GM21515 (cell line): ENCODE data around the gene HIGD2A.

Experiments
- ATAC-seq: cut with Tn5 transposase; IDR thresholded peaks from one replicate; pipeline ENCODE4 v1.9.1; 2021; ENCODE audit not compliant: unreplicated experiment

The HIGD2A gene

GRCh38 chr5:176415240-176415951, 26.8 kb downstream of the HIGD2A start:
- ATAC-seq: no peak

- ATAC-seq: peak; percentile 91
Measured at GRCh38 chr5:176415952-176416924, 27.7 kb downstream of the HIGD2A start, which contains the start of gene CLTB. Gene CLTB, minus strand, starts transcription at chr5:176416539. Its CDS starts 176 bp downstream, at chr5:176416363.

- no peak for ATAC-seq
Measured at GRCh38 chr5:176416965-176417364, 28.4 kb downstream of the HIGD2A start.

GRCh38 chr5:176418251-176418650, 29.7 kb downstream of the HIGD2A start:
- no peak for ATAC-seq

GRCh38 chr5:176420086-176420485, 31.5 kb downstream of the HIGD2A start:
- no peak for ATAC-seq

- no peak for ATAC-seq
Measured at GRCh38 chr5:176420972-176421544, 32.5 kb downstream of the HIGD2A start.

- no peak for ATAC-seq
Measured at GRCh38 chr5:176424181-176424580, 35.6 kb downstream of the HIGD2A start.

- no peak for ATAC-seq
Measured at GRCh38 chr5:176425138-176425537, 36.6 kb downstream of the HIGD2A start.

- no peak for ATAC-seq
Measured at GRCh38 chr5:176425791-176426190, 37.2 kb downstream of the HIGD2A start.

- ATAC-seq: no peak
Measured at GRCh38 chr5:176426876-176427275, 38.3 kb downstream of the HIGD2A start.

GRCh38 chr5:176427971-176428370, 39.4 kb downstream of the HIGD2A start:
- ATAC-seq: no peak

- ATAC-seq: no peak
Measured at GRCh38 chr5:176429972-176430371, 41.4 kb downstream of the HIGD2A start.

- ATAC-seq: no peak
Measured at GRCh38 chr5:176432707-176433106, 44.2 kb downstream of the HIGD2A start.

GRCh38 chr5:176436656-176437055, 48.1 kb downstream of the HIGD2A start:
- ATAC-seq: no peak

GRCh38 chr5:176438959-176439757, 50.6 kb downstream of the HIGD2A start:
- ATAC-seq: no peak
